Fibroblast of mammary gland (primary cell): ENCODE results near the gene CENPP.

Experiments used
- DNase-seq: peaks from one replicate; pipeline ENCODE4 v3.0.0-alpha.2; 2010; ENCODE audit warnings: low read depth
- H3K4me3 ChIP-seq: 2 replicates; pipeline ENCODE4 v1.5.1; 2011; ENCODE audit warnings: low read depth, mild to moderate bottlenecking, low read length, moderate library complexity; ENCODE audit not compliant: control insufficient read depth
- TF ChIP-seq, protein P1 (sequence below): conservative IDR thresholded peaks from 2 replicates; pipeline ENCODE4 v1.5.1; 2011; ENCODE audit warnings: low read depth, low read length, inconsistent platforms; ENCODE audit not compliant: control insufficient read depth, insufficient read depth

Gene CENPP

DNA sequence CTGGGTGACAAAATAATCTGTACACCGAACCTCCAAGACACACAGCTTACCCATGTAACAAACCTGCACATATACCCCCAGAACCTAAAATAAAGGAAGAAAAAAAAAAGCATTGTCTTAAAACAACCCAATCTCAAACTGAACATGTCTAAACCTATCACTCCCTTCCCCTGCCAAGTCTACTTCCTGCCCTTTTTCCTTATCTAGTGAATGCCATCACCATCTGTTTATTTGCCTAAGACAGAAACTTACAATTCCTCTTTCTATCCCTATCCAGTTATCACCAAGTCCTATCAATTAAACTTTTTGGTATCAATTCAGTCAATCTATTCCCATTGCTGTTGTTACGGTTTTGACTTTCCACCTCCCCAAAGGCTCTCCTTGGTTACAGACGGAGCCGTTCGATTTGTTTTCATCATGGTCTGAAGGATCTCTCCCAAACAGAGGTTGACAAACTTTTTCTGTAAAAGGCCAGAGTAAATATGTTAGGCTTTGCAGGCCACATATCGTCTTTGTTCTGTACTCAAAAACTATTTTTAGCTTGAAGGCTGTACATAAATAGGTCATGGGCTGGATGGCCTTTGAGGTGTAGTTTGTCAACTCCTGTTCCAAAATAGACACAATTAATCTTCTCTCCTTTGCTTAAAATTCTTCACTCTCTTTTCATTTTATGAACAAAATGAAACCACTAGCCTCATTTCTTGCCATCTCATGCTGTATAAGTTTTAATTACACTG is 12.7 kb upstream of the CENPP start:
- TF ChIP-seq, protein P1, sequence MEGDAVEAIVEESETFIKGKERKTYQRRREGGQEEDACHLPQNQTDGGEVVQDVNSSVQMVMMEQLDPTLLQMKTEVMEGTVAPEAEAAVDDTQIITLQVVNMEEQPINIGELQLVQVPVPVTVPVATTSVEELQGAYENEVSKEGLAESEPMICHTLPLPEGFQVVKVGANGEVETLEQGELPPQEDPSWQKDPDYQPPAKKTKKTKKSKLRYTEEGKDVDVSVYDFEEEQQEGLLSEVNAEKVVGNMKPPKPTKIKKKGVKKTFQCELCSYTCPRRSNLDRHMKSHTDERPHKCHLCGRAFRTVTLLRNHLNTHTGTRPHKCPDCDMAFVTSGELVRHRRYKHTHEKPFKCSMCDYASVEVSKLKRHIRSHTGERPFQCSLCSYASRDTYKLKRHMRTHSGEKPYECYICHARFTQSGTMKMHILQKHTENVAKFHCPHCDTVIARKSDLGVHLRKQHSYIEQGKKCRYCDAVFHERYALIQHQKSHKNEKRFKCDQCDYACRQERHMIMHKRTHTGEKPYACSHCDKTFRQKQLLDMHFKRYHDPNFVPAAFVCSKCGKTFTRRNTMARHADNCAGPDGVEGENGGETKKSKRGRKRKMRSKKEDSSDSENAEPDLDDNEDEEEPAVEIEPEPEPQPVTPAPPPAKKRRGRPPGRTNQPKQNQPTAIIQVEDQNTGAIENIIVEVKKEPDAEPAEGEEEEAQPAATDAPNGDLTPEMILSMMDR, result no peak
- no peak for DNase-seq
- H3K4me3 ChIP-seq, result no peak overlapping the region

DNA sequence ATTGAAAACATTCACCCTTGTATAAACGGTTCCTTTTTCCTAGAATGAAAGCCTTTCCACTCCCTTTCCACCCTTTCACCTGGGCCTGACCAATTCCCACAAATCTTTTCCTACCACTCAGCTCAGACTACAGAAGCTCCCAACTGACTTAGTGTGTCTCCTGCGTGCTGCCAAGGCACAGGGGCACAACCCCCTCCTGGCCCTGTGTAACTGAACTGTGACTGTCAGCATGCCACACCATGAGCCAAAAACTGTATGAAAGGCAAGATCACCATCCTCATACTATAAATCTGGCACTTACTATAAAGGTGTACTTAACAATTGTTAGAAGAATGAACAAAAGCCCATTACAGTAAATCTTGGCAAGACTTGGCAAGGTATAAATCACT is 12.1 kb upstream of the CENPP start:
- no peak for DNase-seq
- H3K4me3 ChIP-seq, result no peak overlapping the region
- TF ChIP-seq, protein P1, result no peak

- no peak for DNase-seq
- TF ChIP-seq, protein P1, result no peak
- no peak overlapping the region for H3K4me3 ChIP-seq
Measured at GRCh38 chr9:92315456-92315855, 10.3 kb upstream of the CENPP start.

DNA sequence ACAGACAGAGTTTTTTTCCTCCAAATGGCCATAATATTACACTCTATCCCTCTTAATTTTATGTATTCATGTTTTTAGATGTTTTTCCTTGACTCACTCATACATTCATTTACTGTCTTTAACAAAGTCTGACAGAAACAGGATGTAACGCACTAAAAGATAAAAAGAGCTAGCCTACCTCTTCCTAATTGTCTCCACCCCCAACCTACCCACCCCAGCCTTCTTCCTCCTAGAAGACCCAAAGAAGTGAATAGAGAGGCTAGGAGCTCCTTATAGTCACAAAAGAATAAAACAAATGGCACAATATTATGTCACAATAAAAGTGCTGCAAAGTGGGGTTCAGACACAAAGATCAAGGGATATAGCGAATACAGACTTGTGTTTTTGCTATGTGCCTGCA is 1.3 kb upstream of the CENPP start:
- TF ChIP-seq, protein P1, result no peak
- peak overlapping the region; percentile 83 for H3K4me3 ChIP-seq
- no peak for DNase-seq

DNA sequence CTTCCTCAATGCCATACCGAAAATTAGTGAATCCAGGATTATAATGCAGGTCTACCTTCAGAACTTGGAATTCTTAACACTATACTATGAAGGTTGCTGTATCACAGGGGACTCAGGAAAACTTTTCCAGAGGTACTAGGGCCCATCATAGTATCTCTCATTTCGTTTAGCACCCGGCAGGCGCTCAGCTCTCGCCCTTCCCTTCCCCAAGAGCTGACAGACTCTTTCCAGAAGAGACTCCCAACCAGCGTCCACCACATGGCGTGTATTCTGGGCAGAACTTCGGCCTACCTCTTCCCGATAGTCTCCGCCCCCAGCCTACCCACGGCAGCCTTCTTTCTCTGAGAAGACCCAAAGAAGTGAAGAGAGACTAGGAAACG is 874 bp upstream of the CENPP start:
- TF ChIP-seq, protein P1, result no peak
- H3K4me3 ChIP-seq, result peak overlapping the region; percentile 83
- DNase-seq, result no peak

GRCh38 chr9:92325991-92326500 is 293 bp downstream of the CENPP start:
- DNase-seq, result peak; percentile 15
- H3K4me3 ChIP-seq, result peak overlapping the region; percentile 83
- TF ChIP-seq, protein P1, result no peak
